ENCODE measurements around the gene NAXD.

Gene NAXD

GRCh38 chr13:110575322-110576069, 39.8 kb upstream of the NAXD start:
- H3K27ac ChIP-seq = no peak overlapping the region
- no peak for TF ChIP-seq POLR2AphosphoS5 (IDR thresholded peaks at IDR 0.05; ENCODE audit: borderline replicate concordance, low read depth, low read length)
- TF ChIP-seq FOXP2 (optimal IDR thresholded peaks at IDR 0.05; ENCODE audit: control extremely low read depth, extremely low read length, insufficient read depth) = no peak
- no peak for TF ChIP-seq EZH2 (IDR thresholded peaks at IDR 0.05)
- no peak for DNase-seq (ENCODE audit: low read depth, low spot score)
- no peak overlapping the region for H3K4me3 ChIP-seq
- no peaks in the 10 kb centered on the region for H3K36me3 ChIP-seq (ENCODE audit: insufficient read depth, low read length)
- H3K9me3 ChIP-seq (ENCODE audit: low read depth, low read length) = no peaks in the 10 kb centered on the region
- H3K9ac ChIP-seq (ENCODE audit: insufficient read length) = no peak overlapping the region

- no peak for DNase-seq (ENCODE audit: low read depth, low spot score)
- no peaks in the 10 kb centered on the region for H3K36me3 ChIP-seq (ENCODE audit: insufficient read depth, low read length)
- no peak overlapping the region for H3K9ac ChIP-seq (ENCODE audit: insufficient read length)
- no peak overlapping the region for H3K4me3 ChIP-seq
- H3K9me3 ChIP-seq (ENCODE audit: low read depth, low read length) = no peaks in the 10 kb centered on the region
- TF ChIP-seq EZH2 (IDR thresholded peaks at IDR 0.05) (no peak), FOXP2 (optimal IDR thresholded peaks at IDR 0.05; ENCODE audit: control extremely low read depth, extremely low read length, insufficient read depth) (no peak)
- no peak overlapping the region for H3K27ac ChIP-seq
These were observed 39.3 kb upstream of the NAXD start for GRCh38 chr13:110576070-110576394.

DNA sequence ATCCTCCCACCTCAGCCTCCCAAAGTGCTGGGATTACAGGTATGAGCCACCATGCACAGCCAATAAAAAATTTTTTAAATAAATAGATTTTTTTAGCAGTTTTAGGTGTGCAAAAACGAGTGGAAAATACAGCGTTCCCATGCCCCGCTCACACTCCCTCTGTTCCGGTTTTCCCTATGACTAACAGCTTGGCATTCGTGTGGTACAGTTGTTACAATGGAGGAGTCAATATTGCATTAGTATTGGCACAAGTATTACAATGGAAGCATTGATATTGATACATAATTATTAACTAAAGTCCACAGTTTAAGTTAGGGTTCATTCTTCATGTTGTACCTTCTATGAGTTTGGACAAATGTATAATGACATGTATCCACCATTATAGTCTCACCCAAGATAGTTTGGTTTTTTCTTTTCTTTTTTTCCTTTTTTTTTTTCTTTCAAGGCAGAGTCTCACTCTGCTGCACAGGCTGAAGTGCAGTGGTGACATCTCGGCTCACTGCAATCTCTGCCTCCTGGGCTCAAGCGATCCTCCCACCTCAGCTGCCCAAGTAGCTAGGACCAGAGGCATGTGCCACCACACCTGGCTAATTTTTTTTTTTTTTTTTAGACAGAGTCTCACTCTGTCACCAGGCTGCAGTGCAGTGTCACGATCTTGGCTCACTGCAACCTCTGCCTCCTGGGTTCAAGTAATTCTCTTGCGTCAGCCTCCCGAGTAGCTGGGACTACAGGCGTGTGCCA, 38.4 kb upstream of the NAXD start:
- no peaks in the 10 kb centered on the region for H3K9me3 ChIP-seq (ENCODE audit: low read depth, low read length)
- TF ChIP-seq POLR2AphosphoS5 (IDR thresholded peaks at IDR 0.05; ENCODE audit: borderline replicate concordance, low read depth, low read length) = no peak
- TF ChIP-seq EZH2 (IDR thresholded peaks at IDR 0.05) = no peak
- no peak for TF ChIP-seq FOXP2 (optimal IDR thresholded peaks at IDR 0.05; ENCODE audit: control extremely low read depth, extremely low read length, insufficient read depth)
- no peak overlapping the region for H3K9ac ChIP-seq (ENCODE audit: insufficient read length)
- no peak overlapping the region for H3K4me3 ChIP-seq
- no peak overlapping the region for H3K27ac ChIP-seq
- no peaks in the 10 kb centered on the region for H3K36me3 ChIP-seq (ENCODE audit: insufficient read depth, low read length)
- DNase-seq (ENCODE audit: low read depth, low spot score) = no peak

GRCh38 chr13:110578363-110578762, 37.0 kb upstream of the NAXD start:
- H3K27ac ChIP-seq = no peak overlapping the region
- H3K9ac ChIP-seq (ENCODE audit: insufficient read length) = no peak overlapping the region
- no peaks in the 10 kb centered on the region for H3K9me3 ChIP-seq (ENCODE audit: low read depth, low read length)
- DNase-seq (ENCODE audit: low read depth, low spot score) = no peak
- TF ChIP-seq POLR2AphosphoS5 (IDR thresholded peaks at IDR 0.05; ENCODE audit: borderline replicate concordance, low read depth, low read length) (no peak), EZH2 (IDR thresholded peaks at IDR 0.05) (no peak), FOXP2 (optimal IDR thresholded peaks at IDR 0.05; ENCODE audit: control extremely low read depth, extremely low read length, insufficient read depth) (no peak)
- H3K4me3 ChIP-seq = no peak overlapping the region
- no peaks in the 10 kb centered on the region for H3K36me3 ChIP-seq (ENCODE audit: insufficient read depth, low read length)

DNA sequence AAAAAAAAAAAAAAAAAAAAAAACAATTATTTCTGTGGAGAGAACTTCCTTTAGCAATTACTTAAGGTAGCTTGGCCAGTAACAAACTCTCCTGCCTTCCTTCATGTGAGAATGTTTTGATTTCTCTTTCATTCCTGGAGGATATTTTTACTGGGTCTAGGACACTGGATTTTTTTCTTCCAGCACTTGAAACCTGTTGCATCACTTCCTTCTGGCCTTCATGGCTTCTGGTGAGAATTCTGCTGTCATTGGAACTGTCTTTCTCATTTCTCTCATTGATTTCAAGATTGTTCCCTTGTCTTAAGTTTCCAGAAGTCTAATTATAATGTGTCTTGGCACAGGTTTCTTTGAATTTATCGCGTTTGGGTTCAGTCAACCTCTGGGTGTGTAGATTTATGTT, 34.5 kb upstream of the NAXD start:
- H3K27ac ChIP-seq = no peak overlapping the region
- DNase-seq (ENCODE audit: low read depth, low spot score) = no peak
- H3K36me3 ChIP-seq (ENCODE audit: insufficient read depth, low read length) = no peaks in the 10 kb centered on the region
- H3K9ac ChIP-seq (ENCODE audit: insufficient read length) = no peak overlapping the region
- no peak overlapping the region for H3K4me3 ChIP-seq
- H3K9me3 ChIP-seq (ENCODE audit: low read depth, low read length) = no peaks in the 10 kb centered on the region
- TF ChIP-seq FOXP2 (optimal IDR thresholded peaks at IDR 0.05; ENCODE audit: control extremely low read depth, extremely low read length, insufficient read depth) (no peak), EZH2 (IDR thresholded peaks at IDR 0.05) (no peak), POLR2AphosphoS5 (IDR thresholded peaks at IDR 0.05; ENCODE audit: borderline replicate concordance, low read depth, low read length) (no peak)

DNA sequence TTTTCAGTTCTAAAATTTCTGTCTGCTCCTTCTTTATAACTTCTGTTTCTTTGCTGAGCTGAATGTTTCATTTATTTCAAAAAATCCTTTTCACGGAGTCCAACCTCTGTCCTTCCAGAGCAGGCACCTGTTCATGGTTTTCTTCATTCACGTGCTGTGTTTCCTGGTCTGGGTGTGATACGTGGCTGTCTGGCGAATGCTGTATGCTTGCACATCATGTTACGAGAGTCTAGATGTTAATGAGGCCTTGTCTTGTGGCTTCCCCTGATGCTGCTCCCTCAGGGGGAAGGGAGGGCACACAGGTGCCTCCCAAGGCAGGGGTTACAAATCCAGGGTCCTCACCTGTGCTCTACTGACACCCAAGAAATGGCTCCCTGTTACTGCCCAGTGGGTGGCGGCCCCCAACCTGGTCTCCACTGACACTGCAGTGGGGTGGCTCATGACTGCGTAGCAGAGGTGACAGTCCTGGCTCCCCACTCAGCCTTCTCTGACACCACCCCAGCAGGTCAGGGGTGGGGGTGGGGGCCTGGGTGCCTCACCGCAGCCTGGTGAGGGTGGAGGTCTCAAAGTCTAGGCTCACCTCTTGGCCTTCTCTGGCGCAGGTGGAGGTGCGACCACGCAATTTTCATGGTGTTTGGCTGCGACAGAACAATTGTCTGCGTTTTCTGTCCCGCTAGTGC, 33.7 kb upstream of the NAXD start:
- Histone ChIP-seq H3K4me3 (no peak overlapping the region), H3K9ac (ENCODE audit: insufficient read length) (no peak overlapping the region), H3K27ac (no peak overlapping the region), H3K36me3 (ENCODE audit: insufficient read depth, low read length) (no peaks in the 10 kb centered on the region), H3K9me3 (ENCODE audit: low read depth, low read length) (no peaks in the 10 kb centered on the region)
- TF ChIP-seq EZH2 (IDR thresholded peaks at IDR 0.05) = no peak
- TF ChIP-seq POLR2AphosphoS5 (IDR thresholded peaks at IDR 0.05; ENCODE audit: borderline replicate concordance, low read depth, low read length) = no peak
- TF ChIP-seq FOXP2 (optimal IDR thresholded peaks at IDR 0.05; ENCODE audit: control extremely low read depth, extremely low read length, insufficient read depth) = no peak
- DNase-seq (ENCODE audit: low read depth, low spot score) = no peak

- Histone ChIP-seq H3K27ac (no peak overlapping the region), H3K36me3 (ENCODE audit: insufficient read depth, low read length) (no peaks in the 10 kb centered on the region), H3K4me3 (no peak overlapping the region), H3K9ac (ENCODE audit: insufficient read length) (no peak overlapping the region), H3K9me3 (ENCODE audit: low read depth, low read length) (no peaks in the 10 kb centered on the region)
- TF ChIP-seq FOXP2 (optimal IDR thresholded peaks at IDR 0.05; ENCODE audit: control extremely low read depth, extremely low read length, insufficient read depth) (no peak), POLR2AphosphoS5 (IDR thresholded peaks at IDR 0.05; ENCODE audit: borderline replicate concordance, low read depth, low read length) (no peak), EZH2 (IDR thresholded peaks at IDR 0.05) (no peak)
- DNase-seq (ENCODE audit: low read depth, low spot score) = no peak
These were observed 32.9 kb upstream of the NAXD start for GRCh38 chr13:110582421-110582954.

DNA sequence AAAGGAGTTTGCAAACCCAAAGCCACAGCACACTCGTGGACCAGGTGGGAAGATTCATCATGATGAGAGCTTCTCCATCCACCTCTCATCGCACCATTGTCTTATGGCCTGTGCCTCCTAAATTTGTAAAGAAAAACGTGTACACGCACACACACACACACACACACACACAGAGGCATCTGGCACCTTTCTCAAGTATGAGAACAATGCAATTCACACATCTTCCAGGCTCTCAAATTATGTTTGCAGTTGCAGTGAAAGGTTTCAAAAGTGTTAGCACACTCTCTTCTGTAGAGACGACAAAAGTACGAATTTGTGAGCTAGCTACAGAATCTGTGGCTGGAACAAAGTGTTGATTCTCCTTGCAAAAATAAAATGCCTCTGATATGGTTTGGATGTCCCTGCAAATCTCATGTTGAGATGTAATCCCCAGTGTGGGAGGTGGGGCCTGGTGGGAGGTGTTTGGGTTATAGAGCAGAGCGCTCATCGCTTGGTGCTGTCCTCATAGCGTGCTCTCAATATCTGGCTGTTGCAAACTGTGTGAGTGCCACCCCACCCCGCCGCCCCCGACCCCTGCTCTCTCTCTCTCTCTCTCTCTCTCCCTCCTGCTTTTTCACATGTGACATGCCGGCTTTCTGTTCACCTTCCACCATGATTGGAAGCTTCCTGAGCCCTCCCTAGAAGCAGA, 32.0 kb upstream of the NAXD start:
- Histone ChIP-seq H3K4me3 (no peak overlapping the region), H3K36me3 (ENCODE audit: insufficient read depth, low read length) (no peaks in the 10 kb centered on the region), H3K27ac (no peak overlapping the region), H3K9ac (ENCODE audit: insufficient read length) (no peak overlapping the region), H3K9me3 (ENCODE audit: low read depth, low read length) (no peaks in the 10 kb centered on the region)
- no peak for TF ChIP-seq FOXP2 (optimal IDR thresholded peaks at IDR 0.05; ENCODE audit: control extremely low read depth, extremely low read length, insufficient read depth)
- no peak for TF ChIP-seq EZH2 (IDR thresholded peaks at IDR 0.05)
- no peak for TF ChIP-seq POLR2AphosphoS5 (IDR thresholded peaks at IDR 0.05; ENCODE audit: borderline replicate concordance, low read depth, low read length)
- DNase-seq (ENCODE audit: low read depth, low spot score) = no peak

Data from SK-N-MC (cell line).